GM21717 (cell line): Measurements from ENCODE around the gene DNAAF5.
"Not testable (repeated sequence)": the region's sequence is repeated elsewhere in the genome, so short reads cannot be mapped to it uniquely, and the experiment has no call there.

ENCODE experiments used
- ATAC-seq: cut with Tn5 transposase; IDR thresholded peaks from one replicate; pipeline ENCODE4 v1.9.1; 2021; ENCODE audit warnings: mild to moderate bottlenecking, moderate library complexity; ENCODE audit not compliant: unreplicated experiment

The DNAAF5 gene

GRCh38 chr7:729140-730000 is 2.9 kb downstream of the DNAAF5 start:
- no peak for ATAC-seq

GRCh38 chr7:730501-731439 is 4.3 kb downstream of the DNAAF5 start:
- ATAC-seq: no peak

- ATAC-seq: no peak
These were observed 5.1 kb downstream of the DNAAF5 start for GRCh38 chr7:731440-732085.

- ATAC-seq: no peak
These were observed 5.6 kb downstream of the DNAAF5 start for GRCh38 chr7:732094-732541.

GRCh38 chr7:732556-732955 is 6.1 kb downstream of the DNAAF5 start:
- no peak for ATAC-seq

GRCh38 chr7:734214-734613 is 7.7 kb downstream of the DNAAF5 start:
- ATAC-seq: no peak

- ATAC-seq: no peak
These were observed 8.3 kb downstream of the DNAAF5 start for GRCh38 chr7:734808-735207.

GRCh38 chr7:738241-738640 is 11.7 kb downstream of the DNAAF5 start:
- ATAC-seq: no peak

GRCh38 chr7:738723-739454 is 12.4 kb downstream of the DNAAF5 start:
- ATAC-seq: no peak

GRCh38 chr7:739455-739982 is 13.0 kb downstream of the DNAAF5 start:
- no peak for ATAC-seq

- ATAC-seq: no peak
These were observed 13.8 kb downstream of the DNAAF5 start for GRCh38 chr7:739983-740942.

- no peak for ATAC-seq
These were observed 14.7 kb downstream of the DNAAF5 start for GRCh38 chr7:741191-741671.

GRCh38 chr7:741850-742249 is 15.4 kb downstream of the DNAAF5 start:
- no peak for ATAC-seq

GRCh38 chr7:742791-743190 is 16.3 kb downstream of the DNAAF5 start:
- ATAC-seq: no peak

GRCh38 chr7:743341-744127 is 17.0 kb downstream of the DNAAF5 start:
- ATAC-seq: not testable (repeated sequence)

GRCh38 chr7:744128-744520 is 17.6 kb downstream of the DNAAF5 start:
- not testable (repeated sequence) for ATAC-seq

- ATAC-seq: no peak
These were observed 18.4 kb downstream of the DNAAF5 start for GRCh38 chr7:744854-745430.
